WERI-Rb-1 (cell line): Measurements from ENCODE around the gene TMEM72.

Experiments used
- DNase-seq: peaks from one replicate; pipeline ENCODE4 v3.0.0-alpha.2; 2020
- H3K27ac ChIP-seq: fragments of 250-450 bp; sonication (Bioruptor Pico); 2 replicates; pipeline ENCODE4 v1.5.1; 2020; ENCODE audit warnings: mild to moderate bottlenecking, moderate library complexity
- H3K27me3 ChIP-seq: fragments of 250-450 bp; sonication (Bioruptor Pico); 2 replicates; pipeline ENCODE4 v1.5.1; 2021; ENCODE audit warnings: mild to moderate bottlenecking, low read depth, moderate library complexity; ENCODE audit not compliant: insufficient read depth, severe bottlenecking
- H3K36me3 ChIP-seq: fragments of 250-450 bp; sonication (Bioruptor Pico); 2 replicates; pipeline ENCODE4 v1.5.1; 2020; ENCODE audit warnings: mild to moderate bottlenecking, moderate library complexity
- H3K4me3 ChIP-seq: 2 replicates; pipeline ENCODE4 v1.5.1; 2011; ENCODE audit warnings: low read depth, mild to moderate bottlenecking, control low read depth, low read length
- H3K9me3 ChIP-seq: fragments of 250-450 bp; sonication (Bioruptor Pico); 2 replicates; pipeline ENCODE4 v1.5.1; 2021; ENCODE audit warnings: mild to moderate bottlenecking, moderate library complexity; ENCODE audit not compliant: severe bottlenecking
- TF ChIP-seq, protein P1 (sequence below): IDR thresholded peaks from 2 replicates; pipeline ENCODE4 v1.5.1; 2011; ENCODE audit warnings: low read depth, mild to moderate bottlenecking, control low read depth, inconsistent platforms, low read length

The TMEM72 gene

DNA sequence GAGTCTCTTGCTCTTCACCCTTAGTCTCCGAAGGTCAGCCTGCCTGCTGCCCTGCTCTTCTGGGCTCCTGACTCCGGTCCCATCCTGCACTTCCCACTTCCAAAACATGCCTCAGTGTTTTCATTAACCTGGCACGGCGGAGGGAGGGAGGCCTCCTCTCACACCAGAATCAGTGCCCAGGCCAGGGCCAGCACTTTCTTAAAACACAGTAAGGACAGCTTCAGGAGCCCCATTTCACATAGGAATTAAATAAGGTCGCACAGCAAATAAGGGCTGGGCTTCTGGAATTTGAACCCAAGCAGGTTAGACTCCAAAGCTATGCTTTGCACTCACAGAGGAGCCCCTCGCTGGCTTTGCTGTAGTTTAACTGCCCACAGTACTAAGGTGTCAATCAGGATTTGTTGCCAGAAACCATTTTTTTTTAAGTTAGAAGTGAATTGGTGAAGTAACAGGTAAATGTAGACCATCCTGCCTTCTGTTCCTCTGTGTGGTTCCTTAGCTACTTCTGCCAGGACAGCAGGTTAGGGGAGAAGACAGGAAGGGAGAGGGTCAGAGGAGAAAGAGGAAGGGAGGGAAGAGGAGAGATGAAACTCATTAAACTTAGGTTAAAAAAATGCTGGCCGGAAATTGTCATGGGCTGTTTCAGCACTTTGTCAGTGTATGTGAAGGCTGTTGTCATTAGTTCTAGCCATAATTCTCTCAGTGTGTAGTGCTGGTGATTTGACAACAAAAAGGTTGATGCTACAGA is 49.5 kb downstream of the TMEM72 start:
- Histone ChIP-seq H3K36me3 (no peaks in the 10 kb centered on the region; the same call in 1 of the 2 replicates), H3K4me3 (no peak overlapping the region), H3K9me3 (peaks cover 3% of the 10 kb centered on the region), H3K27ac (no peak overlapping the region), H3K27me3 (no peaks in the 10 kb centered on the region)
- DNase-seq: no peak
- TF ChIP-seq, protein P1, sequence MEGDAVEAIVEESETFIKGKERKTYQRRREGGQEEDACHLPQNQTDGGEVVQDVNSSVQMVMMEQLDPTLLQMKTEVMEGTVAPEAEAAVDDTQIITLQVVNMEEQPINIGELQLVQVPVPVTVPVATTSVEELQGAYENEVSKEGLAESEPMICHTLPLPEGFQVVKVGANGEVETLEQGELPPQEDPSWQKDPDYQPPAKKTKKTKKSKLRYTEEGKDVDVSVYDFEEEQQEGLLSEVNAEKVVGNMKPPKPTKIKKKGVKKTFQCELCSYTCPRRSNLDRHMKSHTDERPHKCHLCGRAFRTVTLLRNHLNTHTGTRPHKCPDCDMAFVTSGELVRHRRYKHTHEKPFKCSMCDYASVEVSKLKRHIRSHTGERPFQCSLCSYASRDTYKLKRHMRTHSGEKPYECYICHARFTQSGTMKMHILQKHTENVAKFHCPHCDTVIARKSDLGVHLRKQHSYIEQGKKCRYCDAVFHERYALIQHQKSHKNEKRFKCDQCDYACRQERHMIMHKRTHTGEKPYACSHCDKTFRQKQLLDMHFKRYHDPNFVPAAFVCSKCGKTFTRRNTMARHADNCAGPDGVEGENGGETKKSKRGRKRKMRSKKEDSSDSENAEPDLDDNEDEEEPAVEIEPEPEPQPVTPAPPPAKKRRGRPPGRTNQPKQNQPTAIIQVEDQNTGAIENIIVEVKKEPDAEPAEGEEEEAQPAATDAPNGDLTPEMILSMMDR: no peak

DNA sequence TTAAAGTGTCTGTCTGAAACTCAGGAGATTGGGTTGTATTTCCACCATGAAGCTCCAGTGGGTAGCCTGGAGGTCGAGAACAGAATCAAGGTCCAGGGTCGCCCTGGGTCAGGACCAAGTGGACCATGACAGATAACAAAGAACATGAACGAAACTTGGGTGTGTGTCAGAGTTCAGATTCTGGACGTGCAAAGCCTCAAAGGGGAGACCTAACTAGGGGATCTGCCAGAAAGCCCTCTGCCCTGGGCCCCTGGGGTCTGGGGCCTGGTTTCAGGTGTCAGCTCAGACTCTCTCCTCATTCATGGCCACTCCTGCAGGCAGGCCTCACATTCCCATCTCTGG is 50.1 kb downstream of the TMEM72 start:
- no peak for DNase-seq
- H3K36me3 ChIP-seq: no peaks in the 10 kb centered on the region; the same call in 1 of the 2 replicates
- peaks cover 3% of the 10 kb centered on the region for H3K9me3 ChIP-seq
- no peaks in the 10 kb centered on the region for H3K27me3 ChIP-seq
- TF ChIP-seq, protein P1: no peak
- no peak overlapping the region for H3K27ac ChIP-seq
- H3K4me3 ChIP-seq: no peak overlapping the region

DNA sequence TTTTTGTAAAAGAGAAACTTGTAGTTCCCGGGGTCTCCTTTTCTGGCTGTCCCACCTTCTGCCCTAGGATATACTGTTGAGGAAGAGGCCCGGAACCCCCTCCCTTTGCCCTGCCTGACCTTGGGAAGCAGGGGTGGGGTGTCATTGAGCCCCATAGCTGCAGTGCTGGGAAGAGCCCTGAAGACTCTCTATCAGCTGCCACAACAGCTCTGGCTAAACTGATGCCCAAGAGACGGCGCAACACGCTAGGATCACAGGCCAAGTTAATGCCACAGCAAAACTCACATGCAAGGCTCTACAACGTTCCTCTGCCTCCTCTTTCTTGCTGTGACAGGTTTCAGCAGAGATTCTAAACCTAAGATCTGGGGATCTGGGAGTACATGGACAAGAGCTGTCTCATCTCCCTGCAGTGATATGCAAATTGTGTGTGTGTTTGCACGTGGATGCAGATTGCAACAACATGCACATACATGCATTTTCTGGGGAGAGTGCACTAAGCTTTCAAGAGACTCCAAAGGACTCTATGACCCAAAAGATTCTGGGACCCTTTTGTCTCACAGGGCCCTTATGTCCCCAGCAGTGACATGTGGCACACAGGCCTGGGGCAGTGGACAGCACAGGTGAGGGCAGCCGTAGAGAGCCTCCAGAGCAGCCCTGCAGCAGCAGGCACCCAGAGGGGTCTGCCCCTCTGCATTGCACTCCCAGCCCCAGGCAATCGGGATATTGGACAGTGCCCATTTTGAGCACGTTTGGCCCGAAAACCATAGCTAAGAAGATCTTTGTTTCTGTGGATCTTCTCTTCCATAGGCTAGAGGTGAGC is 51.0 kb downstream of the TMEM72 start:
- TF ChIP-seq, protein P1: no peak
- no peak overlapping the region for H3K4me3 ChIP-seq
- no peak overlapping the region for H3K27ac ChIP-seq
- no peak for DNase-seq
- H3K27me3 ChIP-seq: no peaks in the 10 kb centered on the region
- H3K9me3 ChIP-seq: no peaks in the 10 kb centered on the region
- no peaks in the 10 kb centered on the region; the same call in 1 of the 2 replicates for H3K36me3 ChIP-seq

DNA sequence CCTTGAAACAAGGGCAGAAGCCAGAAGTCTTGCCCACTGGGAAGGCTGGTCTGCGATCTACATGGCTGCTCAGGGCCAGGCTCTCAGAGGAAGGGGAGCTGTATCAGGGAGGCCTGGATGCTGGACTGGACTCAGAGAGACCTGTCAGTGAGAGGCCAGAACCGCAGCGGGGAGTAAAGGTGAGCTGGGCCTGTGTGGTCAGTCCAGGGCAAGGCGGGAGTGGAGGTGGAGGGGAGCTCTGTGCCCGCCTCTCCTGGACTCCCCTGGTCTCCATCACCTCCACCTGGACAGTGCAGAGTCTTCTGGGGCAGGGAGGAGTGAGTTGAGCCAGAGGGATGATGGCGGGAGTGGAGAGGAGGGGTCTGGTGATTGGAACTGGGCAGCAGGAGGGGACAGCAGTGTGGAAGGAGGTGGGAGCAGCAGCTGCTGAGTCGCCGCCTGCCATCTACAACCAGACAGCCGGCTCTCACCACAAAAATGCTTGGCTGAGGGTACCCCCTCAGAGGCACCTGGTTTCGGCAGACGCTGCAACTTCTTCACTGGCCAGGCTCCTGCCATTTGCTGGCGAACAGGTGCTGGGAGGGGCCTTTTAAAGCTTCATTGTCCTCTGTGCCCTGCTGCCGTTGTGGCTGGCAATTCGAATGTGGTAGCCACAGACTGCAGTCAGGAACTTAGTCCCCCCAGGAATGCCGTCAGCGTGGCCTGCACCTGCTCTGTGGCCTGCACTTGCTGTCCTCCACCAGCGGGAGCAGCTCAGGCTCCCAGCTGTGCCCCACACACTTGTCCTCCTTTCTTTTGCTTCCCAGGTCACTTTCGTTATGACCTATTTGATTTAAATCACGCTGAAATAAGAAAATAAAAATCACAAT is 52.0 kb downstream of the TMEM72 start:
- Histone ChIP-seq H3K36me3 (no peaks in the 10 kb centered on the region; the same call in 1 of the 2 replicates), H3K4me3 (no peak overlapping the region), H3K27ac (peak overlapping the region; percentile 88), H3K27me3 (no peaks in the 10 kb centered on the region), H3K9me3 (no peaks in the 10 kb centered on the region)
- TF ChIP-seq, protein P1: peak; percentile 68
- peak; percentile 65 for DNase-seq

DNA sequence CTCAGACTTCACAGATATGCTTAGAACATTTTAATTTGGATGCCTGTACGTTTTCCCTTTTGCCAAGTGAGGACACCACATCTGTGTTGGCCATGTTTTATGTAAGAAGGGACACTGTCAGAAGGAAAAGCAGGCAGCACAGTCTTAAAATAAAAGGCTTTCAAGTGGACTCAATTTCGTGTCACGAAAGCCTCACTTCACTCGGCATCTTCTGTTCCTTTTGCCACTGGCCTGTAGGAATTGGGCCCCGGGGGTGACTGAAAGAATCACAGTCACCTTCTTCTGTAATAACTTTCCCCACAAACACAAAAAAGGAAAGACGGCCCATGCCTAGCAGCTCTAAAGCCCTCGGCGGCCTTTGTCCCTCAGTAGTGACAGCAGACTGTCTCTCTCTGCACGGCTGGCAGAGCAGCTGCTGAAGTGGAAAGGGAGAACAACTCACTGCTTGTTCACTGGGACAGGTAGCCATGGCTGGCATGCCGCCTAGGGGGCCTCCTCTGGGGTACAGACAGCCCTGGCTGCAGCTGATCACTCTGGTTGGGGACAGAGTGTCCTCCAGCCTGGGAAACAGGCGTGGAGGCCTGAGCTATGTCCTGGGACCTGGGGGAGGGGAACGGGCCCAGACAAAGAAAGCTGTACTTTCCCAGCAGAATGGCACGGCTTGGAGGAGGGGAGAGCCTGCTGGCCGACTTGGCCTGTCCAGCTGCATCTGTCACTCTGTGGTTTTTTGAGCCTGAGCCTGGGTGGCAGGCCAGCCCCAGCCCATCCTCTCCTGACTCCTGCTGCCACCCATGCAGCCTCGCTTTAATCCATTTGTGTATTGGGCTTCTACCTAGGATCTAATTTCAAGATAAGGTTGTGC is 52.9 kb downstream of the TMEM72 start:
- Histone ChIP-seq H3K36me3 (no peaks in the 10 kb centered on the region; the same call in 1 of the 2 replicates), H3K9me3 (no peaks in the 10 kb centered on the region), H3K4me3 (no peak overlapping the region), H3K27me3 (no peaks in the 10 kb centered on the region), H3K27ac (peak overlapping the region; percentile 88)
- TF ChIP-seq, protein P1: no peak
- peak; percentile 90 for DNase-seq
